Peyer's patch (tissue), 4 donors: Measurements from ENCODE around the gene FGL2.
"Not testable (repeated sequence)": the region's sequence is repeated elsewhere in the genome, so short reads cannot be mapped to it uniquely, and the experiment has no call there.

Source experiments
- CTCF ChIP-seq, 6 experiments: fragments of 450-650 bp in 4 of 6; fragments of 200-600 bp in 2 of 6; sonication (generic) in 1 of 6; IDR thresholded peaks; one replicate each; pipeline ENCODE4 v1.5.1; 2017 to 2019; ENCODE audit warnings: antibody characterized with exemption in 6 of 6, mild to moderate bottlenecking in 3 of 6, moderate library complexity in 1 of 6
- POLR2A ChIP-seq, 2 donors: fragments of 450-650 bp; IDR thresholded peaks; one replicate each; pipeline ENCODE4 v1.5.1; 2017; ENCODE audit warnings: antibody characterized with exemption in 2 of 2, mild to moderate bottlenecking in 2 of 2, moderate library complexity in 2 of 2

GRCh38 chr7:77155601-77156377, 43.8 kb downstream of the FGL2 start:
- TF ChIP-seq CTCF, POLR2A (IDR thresholded peaks at IDR 0.05): not testable (repeated sequence)
